ENCODE data around the gene ADAMTSL2.

Gene ADAMTSL2

DNA sequence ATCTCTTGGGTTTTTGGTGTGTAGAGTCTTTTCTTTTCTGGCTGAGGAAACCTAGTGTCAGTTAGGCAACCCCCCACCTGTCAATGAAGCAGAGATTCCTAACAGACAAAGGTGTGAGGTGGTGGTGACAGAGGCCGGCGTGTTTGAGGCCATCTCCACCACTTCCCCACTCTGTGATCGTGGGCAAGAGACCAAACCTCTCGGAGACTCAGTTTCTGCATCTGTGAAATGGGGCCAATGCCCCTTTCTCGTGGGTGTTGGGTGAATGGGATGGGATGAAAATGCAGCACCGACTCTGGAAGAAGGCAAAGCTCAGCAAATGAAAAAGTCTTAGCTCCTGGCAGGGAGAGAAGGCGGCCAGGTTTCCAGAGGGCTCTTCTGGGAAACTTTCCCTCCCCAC, 73.9 kb downstream of the ADAMTSL2 start:
- TF ChIP-seq TAF1 (IDR thresholded peaks at IDR 0.05; ENCODE audit: borderline replicate concordance, insufficient read depth, low read length) (no peak), POLR2AphosphoS5 (IDR thresholded peaks at IDR 0.05; ENCODE audit: low read depth, low read length) (no peak), FOXP2 (optimal IDR thresholded peaks at IDR 0.05; ENCODE audit: borderline replicate concordance, extremely low read depth, extremely low read length, insufficient read depth) (no peak), SIN3A (IDR thresholded peaks at IDR 0.05; ENCODE audit: borderline replicate concordance, insufficient read depth, low read length) (no peak)
- TF ChIP-seq, protein P1, sequence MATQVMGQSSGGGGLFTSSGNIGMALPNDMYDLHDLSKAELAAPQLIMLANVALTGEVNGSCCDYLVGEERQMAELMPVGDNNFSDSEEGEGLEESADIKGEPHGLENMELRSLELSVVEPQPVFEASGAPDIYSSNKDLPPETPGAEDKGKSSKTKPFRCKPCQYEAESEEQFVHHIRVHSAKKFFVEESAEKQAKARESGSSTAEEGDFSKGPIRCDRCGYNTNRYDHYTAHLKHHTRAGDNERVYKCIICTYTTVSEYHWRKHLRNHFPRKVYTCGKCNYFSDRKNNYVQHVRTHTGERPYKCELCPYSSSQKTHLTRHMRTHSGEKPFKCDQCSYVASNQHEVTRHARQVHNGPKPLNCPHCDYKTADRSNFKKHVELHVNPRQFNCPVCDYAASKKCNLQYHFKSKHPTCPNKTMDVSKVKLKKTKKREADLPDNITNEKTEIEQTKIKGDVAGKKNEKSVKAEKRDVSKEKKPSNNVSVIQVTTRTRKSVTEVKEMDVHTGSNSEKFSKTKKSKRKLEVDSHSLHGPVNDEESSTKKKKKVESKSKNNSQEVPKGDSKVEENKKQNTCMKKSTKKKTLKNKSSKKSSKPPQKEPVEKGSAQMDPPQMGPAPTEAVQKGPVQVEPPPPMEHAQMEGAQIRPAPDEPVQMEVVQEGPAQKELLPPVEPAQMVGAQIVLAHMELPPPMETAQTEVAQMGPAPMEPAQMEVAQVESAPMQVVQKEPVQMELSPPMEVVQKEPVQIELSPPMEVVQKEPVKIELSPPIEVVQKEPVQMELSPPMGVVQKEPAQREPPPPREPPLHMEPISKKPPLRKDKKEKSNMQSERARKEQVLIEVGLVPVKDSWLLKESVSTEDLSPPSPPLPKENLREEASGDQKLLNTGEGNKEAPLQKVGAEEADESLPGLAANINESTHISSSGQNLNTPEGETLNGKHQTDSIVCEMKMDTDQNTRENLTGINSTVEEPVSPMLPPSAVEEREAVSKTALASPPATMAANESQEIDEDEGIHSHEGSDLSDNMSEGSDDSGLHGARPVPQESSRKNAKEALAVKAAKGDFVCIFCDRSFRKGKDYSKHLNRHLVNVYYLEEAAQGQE (IDR thresholded peaks at IDR 0.05; ENCODE audit: insufficient read depth in 1 of 2, low read depth in 2 of 2, low read length in 2 of 2): no peak

DNA sequence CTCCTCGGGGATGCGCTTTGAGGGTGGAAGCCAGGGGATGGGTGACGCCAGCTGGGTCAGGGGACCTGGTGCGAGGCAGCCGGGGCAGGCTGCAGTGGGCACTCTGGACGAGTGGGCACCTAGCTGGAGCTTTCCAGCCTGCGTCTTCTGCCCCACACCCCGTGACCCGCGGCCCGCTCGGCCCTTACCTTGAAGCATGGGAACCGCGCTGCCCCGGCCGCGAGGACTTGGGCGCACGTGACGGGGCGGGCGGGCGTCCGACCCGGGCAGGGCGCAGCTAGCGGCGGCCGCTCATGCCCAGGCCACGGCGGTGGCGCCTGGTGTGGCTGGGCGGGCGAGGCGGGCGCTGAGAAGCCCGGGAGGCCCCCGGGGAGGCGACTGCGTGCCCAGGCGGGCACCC, 74.4 kb downstream of the ADAMTSL2 start:
- TF ChIP-seq TAF1 (IDR thresholded peaks at IDR 0.05; ENCODE audit: borderline replicate concordance, insufficient read depth, low read length): no peak
- no peak for TF ChIP-seq FOXP2 (optimal IDR thresholded peaks at IDR 0.05; ENCODE audit: borderline replicate concordance, extremely low read depth, extremely low read length, insufficient read depth)
- TF ChIP-seq, protein P1 (IDR thresholded peaks at IDR 0.05; ENCODE audit: insufficient read depth in 1 of 2, low read depth in 2 of 2, low read length in 2 of 2): no peak
- TF ChIP-seq SIN3A (IDR thresholded peaks at IDR 0.05; ENCODE audit: borderline replicate concordance, insufficient read depth, low read length): no peak
- no peak for TF ChIP-seq POLR2AphosphoS5 (IDR thresholded peaks at IDR 0.05; ENCODE audit: low read depth, low read length)

DNA sequence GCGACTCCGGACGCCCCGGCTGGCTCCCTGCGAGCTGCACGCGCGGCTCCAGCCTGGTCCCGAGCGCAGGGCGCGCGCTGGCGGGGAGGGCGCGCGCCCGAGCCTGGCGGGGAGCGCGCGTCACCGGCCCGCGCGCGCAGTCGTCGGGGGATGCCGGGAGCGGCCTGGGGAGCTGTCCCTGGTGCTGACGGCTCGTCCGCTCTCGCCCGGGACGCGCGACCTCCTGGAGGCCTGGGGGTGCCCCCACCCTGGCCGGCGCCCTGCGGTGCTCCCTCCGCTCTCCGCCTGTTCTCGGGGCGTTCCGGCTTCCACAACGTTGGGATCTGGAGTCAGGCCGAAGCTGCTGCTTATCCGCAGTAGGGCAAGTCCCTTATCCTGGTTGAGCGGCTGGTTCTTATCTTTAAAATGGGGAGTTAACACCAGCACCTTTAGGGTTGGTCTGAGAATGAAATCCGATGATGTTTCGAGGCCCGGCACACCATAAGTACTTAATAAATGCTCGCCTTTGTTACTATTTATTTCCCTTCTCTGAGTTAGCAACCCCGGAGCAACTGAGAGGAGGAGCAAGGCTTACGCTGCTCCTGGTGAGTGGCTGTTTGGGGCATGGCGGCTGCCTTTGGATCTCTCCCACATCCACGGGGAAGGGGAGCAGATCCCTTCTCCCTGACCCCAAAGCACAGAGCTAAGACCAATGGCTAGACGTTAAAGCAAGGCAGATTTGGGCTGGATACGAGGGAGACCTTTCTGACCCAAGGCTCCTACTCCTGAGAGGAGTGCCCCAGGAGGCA, 75.0 kb downstream of the ADAMTSL2 start, which contains the start of gene FAM163B:
Gene FAM163B (minus strand): TSS at position 79 of the 788 bp plus-strand sequence. CDS start 29,166 bp downstream, outside the sequence.
- TF ChIP-seq FOXP2 (optimal IDR thresholded peaks at IDR 0.05; ENCODE audit: borderline replicate concordance, extremely low read depth, extremely low read length, insufficient read depth) (peak; percentile 73), POLR2AphosphoS5 (IDR thresholded peaks at IDR 0.05; ENCODE audit: low read depth, low read length) (no peak)
- TF ChIP-seq, protein P1 (IDR thresholded peaks at IDR 0.05; ENCODE audit: insufficient read depth in 1 of 2, low read depth in 2 of 2, low read length in 2 of 2): peak; percentile 94 to 98

DNA sequence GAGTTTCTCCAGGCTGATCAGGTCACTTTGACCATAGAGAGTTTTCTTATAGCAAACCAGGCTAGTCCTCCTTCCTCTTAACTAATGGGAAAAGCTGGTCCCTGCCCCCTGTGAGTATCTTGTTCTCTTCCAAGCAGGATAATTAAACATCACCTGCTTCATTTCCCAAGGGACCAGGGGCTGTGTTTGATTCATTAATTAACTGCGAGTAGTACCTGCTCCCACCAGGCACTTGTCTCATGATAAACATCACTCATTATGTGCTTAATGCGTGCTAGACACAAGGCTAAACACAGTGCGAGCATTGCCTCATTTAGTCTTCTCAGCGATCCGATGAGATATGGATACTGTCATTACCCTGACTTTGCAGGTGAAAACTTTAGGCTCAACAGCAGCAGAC, 76.3 kb downstream of the ADAMTSL2 start:
- no peak for TF ChIP-seq SIN3A (IDR thresholded peaks at IDR 0.05; ENCODE audit: borderline replicate concordance, insufficient read depth, low read length)
- TF ChIP-seq, protein P1 (IDR thresholded peaks at IDR 0.05; ENCODE audit: insufficient read depth in 1 of 2, low read depth in 2 of 2, low read length in 2 of 2): no peak
- TF ChIP-seq POLR2AphosphoS5 (IDR thresholded peaks at IDR 0.05; ENCODE audit: low read depth, low read length): no peak
- TF ChIP-seq FOXP2 (optimal IDR thresholded peaks at IDR 0.05; ENCODE audit: borderline replicate concordance, extremely low read depth, extremely low read length, insufficient read depth): no peak
- no peak for TF ChIP-seq TAF1 (IDR thresholded peaks at IDR 0.05; ENCODE audit: borderline replicate concordance, insufficient read depth, low read length)
